GM23248 (cell line): ENCODE results near the gene RAN. TPM values are rescaled to one million over a fixed set of nuclear protein-coding genes. Genes with fewer than 3 reads are reported as not detected.

Source experiments
- DNase-seq: peaks from one replicate; pipeline ENCODE4 v3.0.0-alpha.2; 2015
- H2AFZ ChIP-seq: fragments of 200-600 bp; sonication (generic); 2 replicates; pipeline ENCODE4 v1.6.1; 2016; ENCODE audit warnings: antibody characterized with exemption
- H3F3A ChIP-seq: fragments of 200-600 bp; sonication (generic); 2 replicates; pipeline ENCODE4 v1.6.1; 2016; ENCODE audit warnings: mild to moderate bottlenecking, antibody characterized with exemption, mixed run types; ENCODE audit not compliant: insufficient read depth
- H3K27ac ChIP-seq: fragments of 200-600 bp; sonication (generic); 2 replicates; pipeline ENCODE4 v1.5.1; 2016; ENCODE audit warnings: mild to moderate bottlenecking
- H3K27me3 ChIP-seq: fragments of 200-600 bp; sonication (generic); replicated peaks from 2 replicates; pipeline ENCODE4 v1.6.1; 2016; ENCODE audit warnings: mild to moderate bottlenecking; ENCODE audit not compliant: insufficient read depth
- H3K36me3 ChIP-seq: fragments of 200-600 bp; sonication (generic); 2 replicates; pipeline ENCODE4 v1.6.1; 2016; ENCODE audit warnings: low read depth, mild to moderate bottlenecking
- H3K4me1 ChIP-seq: fragments of 200-600 bp; sonication (generic); 2 replicates; pipeline ENCODE4 v1.6.1; 2016; ENCODE audit warnings: mild to moderate bottlenecking; ENCODE audit not compliant: insufficient read depth
- H3K4me2 ChIP-seq: fragments of 200-600 bp; sonication (generic); one replicate; pipeline ENCODE4 v1.6.1; 2016; ENCODE audit warnings: mild to moderate bottlenecking; ENCODE audit not compliant: unreplicated experiment
- H3K4me3 ChIP-seq: fragments of 200-600 bp; sonication (generic); 2 replicates; pipeline ENCODE4 v1.5.1; 2016; ENCODE audit warnings: mild to moderate bottlenecking
- H3K79me2 ChIP-seq: fragments of 200-600 bp; sonication (generic); 2 replicates; pipeline ENCODE4 v1.6.1; 2016; ENCODE audit warnings: mild to moderate bottlenecking; ENCODE audit not compliant: insufficient read depth
- H3K9ac ChIP-seq: fragments of 200-600 bp; sonication (generic); 2 replicates; pipeline ENCODE4 v1.6.1; 2016; ENCODE audit warnings: mild to moderate bottlenecking
- H3K9me2 ChIP-seq: fragments of 200-600 bp; sonication (generic); 2 replicates; pipeline ENCODE4 v1.6.1; 2016; ENCODE audit warnings: mixed run types, mild to moderate bottlenecking, moderate library complexity; ENCODE audit not compliant: insufficient read depth
- H3K9me3 ChIP-seq: fragments of 200-600 bp; sonication (generic); one replicate; pipeline ENCODE4 v1.6.1; 2017; ENCODE audit warnings: low read depth
- H4K20me1 ChIP-seq: fragments of 200-600 bp; sonication (generic); 2 replicates; pipeline ENCODE4 v1.6.0; 2016; ENCODE audit not compliant: insufficient read depth
- EZH2 ChIP-seq: fragments of 200-600 bp; sonication (generic); IDR thresholded peaks from 2 replicates; pipeline ENCODE4 v1.6.1; 2018; ENCODE audit warnings: antibody characterized with exemption, mild to moderate bottlenecking; ENCODE audit not compliant: insufficient read depth, poor library complexity, severe bottlenecking
- EZH2phosphoT487 ChIP-seq: fragments of 200-600 bp; sonication (generic); IDR thresholded peaks from 2 replicates; pipeline ENCODE4 v1.6.1; 2018; ENCODE audit warnings: antibody characterized with exemption, moderate library complexity, mild to moderate bottlenecking, low read depth; ENCODE audit not compliant: insufficient read depth
- WGBS, 2 experiments: methylation state at CpG; one replicate each; pipeline ENCODE4 v1.1.6; 2015 to 2017; ENCODE audit warnings: low lambda C conversion rate in 2 of 2, low coverage in 1 of 2; ENCODE audit errors: missing lambda C conversion rate in 2 of 2; 5-methylcytosine and 5-hydroxymethylcytosine counted together
- in situ Hi-C: fragments of 300-500 bp; cut with MboI; formaldehyde crosslinking; loops from 2 replicates; pipeline ENCODE4 v1.15.0; 2020
- polyA plus RNA-seq: library from polyadenylated mRNA; unstranded; fragments of >200 nt; fragmentation: Nextera tagmentation; extraction: Ambion mirVana; gene quantifications from 2 replicates; pipeline ENCODE4 v1.2.1, GENCODE V29; 2016
- total RNA-seq: library from RNA; depleted of rRNA; stranded (reverse); fragments of >200 nt; shearing (Covaris generic); gene quantifications from 2 replicates; pipeline ENCODE4 v1.2.3, GENCODE V29; 2014

RAN gene
- total and polyA plus RNA-seq, 2 experiments from 2014 or later = 541 to 1,090 TPM

DNA sequence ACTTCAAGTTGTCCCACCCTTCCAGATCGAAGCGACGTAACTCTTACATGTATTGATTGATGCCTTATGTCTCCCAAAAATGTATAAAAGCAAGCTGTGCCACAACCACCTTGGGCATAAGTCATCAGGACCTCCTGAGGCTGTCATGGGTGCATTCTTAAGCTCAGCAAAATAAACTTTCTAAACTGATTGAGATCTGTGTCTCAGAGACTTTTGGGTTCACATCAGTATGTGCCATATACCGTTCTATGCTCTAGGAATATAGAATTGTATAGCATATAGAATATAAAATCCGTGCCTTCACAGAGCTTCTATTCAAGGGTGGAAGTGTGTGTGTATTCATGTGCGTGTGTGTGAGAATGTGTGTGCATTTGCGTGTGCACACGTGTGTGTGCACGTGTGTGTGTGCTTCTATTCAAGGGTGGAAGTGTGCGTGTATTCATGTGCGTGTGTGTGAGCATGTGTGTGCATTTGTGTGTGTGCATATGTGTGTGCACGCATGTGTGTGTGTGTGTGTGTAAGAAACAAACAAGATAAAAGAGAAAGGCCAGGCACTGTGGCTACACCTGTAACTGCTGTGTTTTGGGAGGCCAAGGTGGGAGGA, 21.3 kb upstream of the RAN start:
- Histone ChIP-seq H3K4me3 (no peak overlapping the region), H3K4me2 (no peak overlapping the region), H3K4me1 (peaks cover 17% of the 10 kb centered on the region), H3K9ac (no peak overlapping the region), H3K36me3 (no peaks in the 10 kb centered on the region), H3F3A (0 out of 2 replicates have a peak, but pooled peaks cover 14% of the 10 kb centered on the region), H3K27me3 (peaks cover 8% of the 10 kb centered on the region; the same call in 1 of the 2 replicates), H3K27ac (no peak overlapping the region), H3K9me2 (no peaks in the 10 kb centered on the region), H2AFZ (no peak overlapping the region), H3K9me3 (no peaks in the 10 kb centered on the region), H4K20me1 (no peaks in the 10 kb centered on the region), H3K79me2 (no peaks in the 10 kb centered on the region)
- DNase-seq = no peak
- no peak for TF ChIP-seq EZH2
- no peak for TF ChIP-seq EZH2phosphoT487
- WGBS, 2 experiments = 63 to 65% methylated on average over 12 of the region's 12 CpGs
- in situ Hi-C loops = no loop called here

DNA sequence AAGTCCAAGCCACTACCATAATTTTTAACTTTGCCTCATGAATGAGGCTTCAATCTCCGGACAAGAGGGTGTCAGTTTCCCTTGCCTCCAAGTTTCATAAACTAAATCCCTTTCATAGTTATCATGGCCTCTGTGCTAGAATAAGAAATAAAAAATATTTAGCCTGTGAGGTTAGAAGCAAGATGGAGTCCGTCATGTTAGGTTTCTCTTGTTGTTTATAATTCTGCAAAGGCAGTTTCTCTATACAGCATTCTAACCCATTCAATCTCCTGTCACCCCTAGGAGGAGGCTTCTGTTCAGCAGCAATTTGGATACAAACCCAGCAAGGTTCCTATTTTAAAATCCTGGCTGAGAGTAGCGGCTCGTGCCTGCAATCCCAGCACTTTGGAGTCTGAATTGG, 15.8 kb upstream of the RAN start:
- Histone ChIP-seq H4K20me1 (no peaks in the 10 kb centered on the region), H3K9me3 (no peaks in the 10 kb centered on the region), H3K4me3 (no peak overlapping the region), H3F3A (no peaks in the 10 kb centered on the region), H3K27me3 (peaks cover 8% of the 10 kb centered on the region; the same call in 1 of the 2 replicates), H3K4me2 (no peak overlapping the region), H3K36me3 (no peaks in the 10 kb centered on the region), H3K27ac (no peak overlapping the region), H3K9ac (no peak overlapping the region), H2AFZ (no peak overlapping the region), H3K4me1 (no peaks in the 10 kb centered on the region), H3K79me2 (no peaks in the 10 kb centered on the region), H3K9me2 (no peaks in the 10 kb centered on the region)
- no peak for DNase-seq
- 56 to 63% methylated on average over 4 of the region's 4 CpGs for WGBS, 2 experiments
- in situ Hi-C loops = no loop called here
- TF ChIP-seq EZH2 (no peak), EZH2phosphoT487 (no peak)

DNA sequence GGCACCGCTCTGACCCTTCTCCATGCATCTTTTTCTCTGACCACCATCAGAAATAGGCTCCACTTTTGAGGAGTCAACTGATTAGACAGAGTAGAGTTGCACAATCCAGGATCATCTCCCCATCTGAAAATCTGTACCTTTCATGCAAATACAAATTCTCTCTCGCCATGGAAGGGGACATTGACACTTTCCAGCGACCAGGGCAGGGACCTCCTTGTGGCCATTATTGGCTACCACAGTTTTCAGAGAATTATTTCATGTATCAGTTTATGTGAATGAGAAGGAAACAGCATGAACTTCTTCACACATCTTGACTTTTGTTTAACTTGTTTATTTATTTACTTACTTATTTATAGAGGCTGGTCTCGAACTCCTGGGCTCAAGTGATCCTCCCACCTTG, 13.8 kb upstream of the RAN start:
- Histone ChIP-seq H3K27ac (no peak overlapping the region), H3F3A (no peaks in the 10 kb centered on the region), H3K79me2 (no peaks in the 10 kb centered on the region), H4K20me1 (no peaks in the 10 kb centered on the region), H3K4me1 (no peaks in the 10 kb centered on the region), H3K27me3 (peaks cover 8% of the 10 kb centered on the region; the same call in 1 of the 2 replicates), H3K9me2 (no peaks in the 10 kb centered on the region), H3K36me3 (no peaks in the 10 kb centered on the region), H3K9ac (no peak overlapping the region), H3K9me3 (no peaks in the 10 kb centered on the region), H3K4me3 (no peak overlapping the region), H2AFZ (no peak overlapping the region), H3K4me2 (no peak overlapping the region)
- 55 to 69% methylated on average over 4 of the region's 4 CpGs for WGBS, 2 experiments
- DNase-seq = no peak
- no peak for TF ChIP-seq EZH2
- TF ChIP-seq EZH2phosphoT487 = no peak
- in situ Hi-C loops = no loop called here

DNA sequence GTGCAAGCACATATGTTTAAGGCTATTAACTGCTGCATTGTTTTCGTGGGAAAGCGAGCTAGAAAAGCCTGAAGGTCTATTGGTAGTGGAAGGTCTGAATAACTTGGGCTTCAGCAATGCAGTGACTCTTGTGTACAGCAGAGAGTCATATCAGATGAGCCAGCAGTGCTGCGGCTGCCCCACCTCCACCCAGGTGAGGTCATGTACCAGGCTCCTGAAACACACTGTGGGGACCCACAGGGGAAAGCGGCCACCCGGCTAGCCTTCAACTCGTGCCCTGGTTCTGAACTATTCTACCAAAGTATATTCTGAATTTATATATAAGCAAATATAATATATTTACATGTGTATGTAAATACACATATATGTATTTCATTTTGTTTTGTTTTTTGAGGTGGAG, 12.7 kb upstream of the RAN start:
- in situ Hi-C loops = no loop called here
- Histone ChIP-seq H3K4me1 (no peaks in the 10 kb centered on the region), H3K27me3 (peaks cover 4% of the 10 kb centered on the region; the same call in 1 of the 2 replicates), H3K9ac (no peak overlapping the region), H3K4me2 (no peak overlapping the region), H2AFZ (no peak overlapping the region), H3K79me2 (no peaks in the 10 kb centered on the region), H3K9me3 (no peaks in the 10 kb centered on the region), H3F3A (no peaks in the 10 kb centered on the region), H3K36me3 (no peaks in the 10 kb centered on the region), H3K27ac (no peak overlapping the region), H3K4me3 (no peak overlapping the region), H3K9me2 (no peaks in the 10 kb centered on the region), H4K20me1 (no peaks in the 10 kb centered on the region)
- WGBS, 2 experiments = 90 to 91% methylated on average over 6 of the region's 6 CpGs
- DNase-seq = no peak
- TF ChIP-seq EZH2 = no peak
- no peak for TF ChIP-seq EZH2phosphoT487
